Loucy (cell line): ENCODE results near the gene CA5A.

Experiments used
- H2AFZ ChIP-seq: fragments of 200-600 bp; sonication (generic); 2 replicates; pipeline ENCODE4 v1.6.0; 2016; ENCODE audit warnings: antibody characterized with exemption, mild to moderate bottlenecking, low read length, moderate library complexity
- H3F3A ChIP-seq: fragments of 200-600 bp; 2 replicates; pipeline ENCODE4 v1.6.0; 2016; ENCODE audit warnings: antibody characterized with exemption, low read depth, mild to moderate bottlenecking
- H3K27me3 ChIP-seq: fragments of 200-600 bp; sonication (generic); 2 replicates; pipeline ENCODE4 v1.6.1; 2014; ENCODE audit warnings: low read length, mild to moderate bottlenecking; ENCODE audit not compliant: insufficient read depth, poor library complexity, severe bottlenecking
- H3K36me3 ChIP-seq: fragments of 200-600 bp; sonication (generic); 2 replicates; pipeline ENCODE4 v1.6.1; 2016; ENCODE audit warnings: low read length; ENCODE audit not compliant: insufficient read depth
- H3K4me1 ChIP-seq: fragments of 200-600 bp; sonication (generic); 2 replicates; pipeline ENCODE4 v1.5.1; 2014; ENCODE audit warnings: low read length, mild to moderate bottlenecking; ENCODE audit not compliant: insufficient read depth, poor library complexity, severe bottlenecking
- H3K4me2 ChIP-seq: fragments of 200-600 bp; sonication (generic); 2 replicates; pipeline ENCODE4 v1.6.0; 2014; ENCODE audit warnings: antibody characterized with exemption, low read length, low read depth, mild to moderate bottlenecking; ENCODE audit not compliant: poor library complexity, severe bottlenecking
- H3K4me3 ChIP-seq: fragments of 200-600 bp; sonication (generic); 2 replicates; pipeline ENCODE4 v1.5.1; 2014; ENCODE audit warnings: low read length, mild to moderate bottlenecking, mixed read lengths; ENCODE audit not compliant: poor library complexity, severe bottlenecking
- H3K79me2 ChIP-seq: fragments of 200-600 bp; sonication (generic); 2 replicates; pipeline ENCODE4 v1.6.1; 2014; ENCODE audit warnings: low read length; ENCODE audit not compliant: insufficient read depth
- H3K9ac ChIP-seq: fragments of 200-600 bp; sonication (generic); 2 replicates; pipeline ENCODE4 v1.6.0; 2014; ENCODE audit warnings: mild to moderate bottlenecking, low read depth, low read length, moderate library complexity; ENCODE audit not compliant: poor library complexity, severe bottlenecking
- H3K9me2 ChIP-seq: fragments of 200-600 bp; sonication (generic); replicated peaks from 2 replicates; pipeline ENCODE4 v1.6.1; 2016; ENCODE audit warnings: low read depth, low read length, mixed read lengths
- H3K9me3 ChIP-seq: fragments of 200-600 bp; sonication (generic); 2 replicates; pipeline ENCODE4 v1.6.1; 2014; ENCODE audit warnings: mild to moderate bottlenecking, antibody characterized with exemption, low read length, low read depth; ENCODE audit not compliant: insufficient read depth
- H4K20me1 ChIP-seq: fragments of 200-600 bp; sonication (generic); 2 replicates; pipeline ENCODE4 v1.6.0; 2014; ENCODE audit warnings: antibody characterized with exemption, low read length, mild to moderate bottlenecking; ENCODE audit not compliant: insufficient read depth, poor library complexity, severe bottlenecking
- EZH2phosphoT487 ChIP-seq: fragments of 200-600 bp; IDR thresholded peaks from 2 replicates; pipeline ENCODE4 v1.6.1; 2018; ENCODE audit warnings: antibody characterized with exemption, mild to moderate bottlenecking, moderate library complexity, borderline replicate concordance
- TF ChIP-seq, protein P1 (sequence below): fragments of 200-600 bp; sonication (generic); conservative IDR thresholded peaks from 2 replicates; pipeline ENCODE4 v1.5.1; 2014; ENCODE audit warnings: mild to moderate bottlenecking, antibody characterized with exemption, low read length

Gene CA5A

DNA sequence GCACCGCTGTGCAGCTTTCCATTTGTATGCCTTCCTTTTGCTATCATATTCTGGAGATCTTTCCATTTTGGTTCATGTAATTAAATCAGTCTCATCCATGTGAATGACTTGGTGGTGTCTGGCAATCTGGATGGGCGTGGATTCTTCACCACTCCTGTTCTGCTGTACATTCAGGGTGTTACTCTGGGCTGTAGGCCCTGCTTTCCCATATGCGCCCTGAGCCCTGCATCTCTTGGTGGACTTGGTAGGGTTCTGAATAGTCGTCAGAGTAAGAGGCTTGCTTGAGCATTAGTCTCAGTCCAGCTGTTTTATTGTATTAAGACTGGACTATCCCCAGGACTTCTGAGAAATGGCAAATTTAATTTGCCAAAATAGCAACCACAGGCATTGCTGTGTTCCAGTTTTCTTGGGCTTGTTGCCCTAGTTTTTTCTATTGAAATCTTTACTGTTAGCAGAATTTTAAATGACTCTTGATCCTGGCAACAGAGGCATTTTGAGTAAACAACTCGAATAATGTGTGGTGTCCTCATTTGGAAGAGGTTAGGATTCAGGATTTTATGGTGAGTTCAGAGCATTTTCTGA, 29.8 kb upstream of the CA5A start:
- Histone ChIP-seq H3F3A (peaks cover 2% of the 10 kb centered on the region; the same call in 1 of the 2 replicates), H2AFZ (no peak overlapping the region), H3K27me3 (no peaks in the 10 kb centered on the region), H4K20me1 (no peaks in the 10 kb centered on the region), H3K4me1 (peaks cover 31% of the 10 kb centered on the region), H3K9ac (no peak overlapping the region), H3K4me3 (no peak overlapping the region), H3K4me2 (peak overlapping the region; percentile 8), H3K36me3 (no peaks in the 10 kb centered on the region), H3K79me2 (peaks cover 74% of the 10 kb centered on the region), H3K9me3 (no peaks in the 10 kb centered on the region), H3K9me2 (no peaks in the 10 kb centered on the region)
- TF ChIP-seq, protein P1, sequence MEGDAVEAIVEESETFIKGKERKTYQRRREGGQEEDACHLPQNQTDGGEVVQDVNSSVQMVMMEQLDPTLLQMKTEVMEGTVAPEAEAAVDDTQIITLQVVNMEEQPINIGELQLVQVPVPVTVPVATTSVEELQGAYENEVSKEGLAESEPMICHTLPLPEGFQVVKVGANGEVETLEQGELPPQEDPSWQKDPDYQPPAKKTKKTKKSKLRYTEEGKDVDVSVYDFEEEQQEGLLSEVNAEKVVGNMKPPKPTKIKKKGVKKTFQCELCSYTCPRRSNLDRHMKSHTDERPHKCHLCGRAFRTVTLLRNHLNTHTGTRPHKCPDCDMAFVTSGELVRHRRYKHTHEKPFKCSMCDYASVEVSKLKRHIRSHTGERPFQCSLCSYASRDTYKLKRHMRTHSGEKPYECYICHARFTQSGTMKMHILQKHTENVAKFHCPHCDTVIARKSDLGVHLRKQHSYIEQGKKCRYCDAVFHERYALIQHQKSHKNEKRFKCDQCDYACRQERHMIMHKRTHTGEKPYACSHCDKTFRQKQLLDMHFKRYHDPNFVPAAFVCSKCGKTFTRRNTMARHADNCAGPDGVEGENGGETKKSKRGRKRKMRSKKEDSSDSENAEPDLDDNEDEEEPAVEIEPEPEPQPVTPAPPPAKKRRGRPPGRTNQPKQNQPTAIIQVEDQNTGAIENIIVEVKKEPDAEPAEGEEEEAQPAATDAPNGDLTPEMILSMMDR: no peak
- TF ChIP-seq EZH2phosphoT487: no peak

DNA sequence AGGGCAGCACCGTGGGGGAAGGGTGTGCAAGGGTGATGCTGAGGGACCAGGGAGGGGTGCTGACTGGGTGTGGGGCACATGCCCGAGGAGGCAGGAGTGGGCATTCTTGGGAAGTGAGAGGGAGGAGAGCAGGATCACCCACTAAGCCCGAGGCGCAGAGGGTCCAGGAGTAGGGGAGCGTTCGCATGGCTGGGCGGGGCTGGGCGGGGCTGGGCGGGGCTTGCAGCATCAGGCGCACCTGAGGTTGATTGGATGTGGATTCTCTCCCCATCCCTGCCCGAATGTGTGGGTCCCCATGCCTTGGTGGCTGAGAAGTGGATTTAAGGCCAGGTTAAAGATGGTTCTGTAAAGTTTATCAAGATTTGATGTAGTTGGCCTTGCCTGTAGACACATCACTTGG, 29.1 kb upstream of the CA5A start:
- Histone ChIP-seq H3K27me3 (no peaks in the 10 kb centered on the region), H3K4me3 (no peak overlapping the region), H3K79me2 (peaks cover 77% of the 10 kb centered on the region), H3K9me2 (no peaks in the 10 kb centered on the region), H3K36me3 (no peaks in the 10 kb centered on the region), H3K9me3 (no peaks in the 10 kb centered on the region), H4K20me1 (no peaks in the 10 kb centered on the region), H3K4me1 (peaks cover 31% of the 10 kb centered on the region), H3K9ac (no peak overlapping the region), H3K4me2 (no peak overlapping the region), H3F3A (peaks cover 2% of the 10 kb centered on the region; the same call in 1 of the 2 replicates), H2AFZ (no peak overlapping the region)
- TF ChIP-seq, protein P1: no peak
- no peak for TF ChIP-seq EZH2phosphoT487

DNA sequence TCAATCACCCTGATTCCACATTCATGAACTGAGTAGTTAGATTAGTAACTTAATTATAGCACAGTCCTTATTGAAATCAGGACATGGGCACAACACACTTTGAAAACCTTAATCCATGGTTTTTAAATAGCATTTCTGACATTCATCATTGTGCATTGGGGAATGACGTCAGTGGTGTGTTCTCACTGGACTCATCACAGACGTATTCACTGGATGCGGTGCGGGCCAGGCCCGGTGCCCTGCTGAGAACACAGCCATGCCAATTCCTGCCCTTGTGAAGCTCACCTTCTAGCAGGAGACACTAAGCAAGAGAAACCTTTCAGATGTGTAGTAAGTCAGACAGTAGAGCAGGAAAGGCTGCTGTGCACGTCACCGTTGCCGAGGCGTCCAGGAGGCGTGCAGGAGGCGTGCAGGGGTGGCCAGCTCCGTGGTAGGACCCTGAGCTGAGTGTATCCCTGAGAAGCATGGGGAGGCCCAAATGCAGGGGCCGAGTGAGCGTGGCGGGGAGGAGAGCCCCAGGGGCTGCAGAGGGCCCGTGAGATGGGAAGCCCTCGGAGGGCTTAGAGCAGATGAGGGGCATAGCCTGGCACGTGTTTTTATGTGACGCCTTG, 27.8 kb upstream of the CA5A start:
- Histone ChIP-seq H3K9ac (peak overlapping the region; percentile 28), H3K9me3 (no peaks in the 10 kb centered on the region), H3K79me2 (peaks cover 80% of the 10 kb centered on the region), H3F3A (peaks cover 2% of the 10 kb centered on the region; the same call in 1 of the 2 replicates), H3K4me1 (peaks cover 31% of the 10 kb centered on the region), H4K20me1 (no peaks in the 10 kb centered on the region), H2AFZ (no peak overlapping the region), H3K4me3 (peak overlapping the region; percentile 57), H3K36me3 (no peaks in the 10 kb centered on the region), H3K27me3 (no peaks in the 10 kb centered on the region), H3K4me2 (peak overlapping the region; percentile 66), H3K9me2 (no peaks in the 10 kb centered on the region)
- TF ChIP-seq, protein P1: no peak
- no peak for TF ChIP-seq EZH2phosphoT487
